HG03457 (cell line): ENCODE measurements around the gene ADGRL2.

ENCODE experiments used
- ATAC-seq: cut with Tn5 transposase; IDR thresholded peaks from one replicate; pipeline ENCODE4 v1.9.1; 2021; ENCODE audit warnings: moderate number of reproducible peaks; ENCODE audit not compliant: unreplicated experiment

The ADGRL2 gene

GRCh38 chr1:81805537-81806431 is 5.0 kb downstream of the ADGRL2 start:
- ATAC-seq = no peak

GRCh38 chr1:81806432-81806770 is 5.7 kb downstream of the ADGRL2 start:
- ATAC-seq = no peak

- no peak for ATAC-seq
Measured at GRCh38 chr1:81808760-81809159, 8.0 kb downstream of the ADGRL2 start.

- ATAC-seq = no peak
Measured at GRCh38 chr1:81809808-81810207, 9.1 kb downstream of the ADGRL2 start.

DNA sequence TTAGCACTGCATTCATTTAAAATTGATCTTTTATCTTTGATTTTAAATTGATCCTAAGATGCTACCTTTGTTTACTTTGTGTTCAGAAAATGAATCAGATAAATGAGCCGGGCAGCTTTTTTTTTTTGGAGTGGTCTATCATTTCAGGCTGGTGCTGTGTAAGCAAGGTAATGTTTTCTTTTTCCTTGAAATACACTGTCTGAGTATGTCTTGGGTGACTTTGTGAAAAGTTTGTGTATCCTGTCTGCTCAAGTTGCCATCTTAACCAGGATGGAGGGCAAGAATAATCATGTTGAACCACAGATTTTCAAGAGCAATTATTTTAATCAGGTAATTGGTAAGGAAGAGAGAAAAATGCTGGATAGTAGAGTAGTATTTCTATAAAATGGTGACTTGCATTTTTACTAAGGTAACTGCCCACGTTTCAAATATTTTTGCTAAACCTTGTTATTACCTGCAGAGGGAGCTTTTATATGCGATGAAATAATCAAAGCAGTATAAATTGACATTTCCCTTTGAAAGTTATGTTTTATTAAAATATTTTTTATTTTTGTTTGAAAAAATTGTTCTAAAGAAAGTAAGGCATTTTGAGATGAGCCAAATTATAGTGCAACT is 11.1 kb downstream of the ADGRL2 start:
- ATAC-seq = no peak

DNA sequence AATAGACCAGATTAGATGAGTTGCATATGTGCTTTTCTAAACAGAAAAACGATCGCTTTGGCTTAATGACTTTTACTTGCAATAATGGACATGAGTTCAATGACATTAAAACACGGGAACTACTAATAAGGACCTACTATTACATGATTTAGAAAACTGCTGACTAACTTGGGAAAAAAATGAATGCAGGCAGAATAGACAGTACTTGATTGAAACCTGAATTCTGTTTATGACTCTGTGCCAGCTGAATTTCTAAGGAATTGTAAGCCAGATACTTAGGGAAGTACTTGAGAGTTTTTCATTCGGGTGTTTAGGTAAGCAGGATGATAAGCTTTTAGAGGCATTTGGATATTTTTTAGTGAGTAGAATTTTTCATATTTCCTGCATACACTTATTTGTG is 12.0 kb downstream of the ADGRL2 start:
- ATAC-seq = no peak

DNA sequence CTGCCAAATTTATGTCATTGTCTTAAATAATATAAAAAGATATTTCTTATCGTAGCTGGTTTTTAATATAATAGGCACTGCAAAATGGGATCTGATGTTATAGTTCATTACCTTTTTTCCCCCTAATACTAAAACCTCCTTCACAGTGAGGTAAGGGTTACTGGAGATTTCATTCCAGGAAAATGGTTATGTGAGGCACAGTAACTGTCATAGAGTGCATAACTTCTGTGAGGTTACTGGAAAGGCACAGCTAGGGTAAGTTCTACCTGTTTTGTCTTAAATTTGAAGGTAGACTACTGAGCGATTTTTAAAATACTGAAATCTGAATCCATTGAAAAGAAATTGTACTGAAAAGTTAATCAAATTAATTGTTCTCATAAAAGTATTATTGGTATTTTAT is 13.0 kb downstream of the ADGRL2 start:
- no peak for ATAC-seq

DNA sequence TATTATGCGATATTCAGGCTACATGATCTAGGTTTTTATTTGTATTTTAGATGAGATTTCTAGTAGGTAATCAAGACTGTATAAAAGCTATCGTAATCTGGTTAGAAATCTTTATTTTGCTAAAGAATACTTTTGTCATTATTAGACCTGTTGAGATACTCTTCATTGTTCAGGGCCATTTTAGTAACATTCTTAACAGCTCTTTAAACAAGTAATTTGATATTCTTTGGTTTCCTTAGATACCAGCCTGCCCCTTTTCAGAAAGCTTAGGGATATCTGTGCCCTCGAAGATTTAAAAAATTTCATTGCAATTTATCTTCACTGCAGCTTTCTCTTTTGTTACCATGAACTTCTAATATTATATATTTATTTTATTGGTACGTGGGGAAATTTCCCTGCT is 18.9 kb downstream of the ADGRL2 start:
- ATAC-seq = no peak

GRCh38 chr1:81820765-81821164 is 20.0 kb downstream of the ADGRL2 start:
- no peak for ATAC-seq

GRCh38 chr1:81823082-81823481 is 22.3 kb downstream of the ADGRL2 start:
- no peak for ATAC-seq

- ATAC-seq = no peak
Measured at GRCh38 chr1:81824759-81825158, 24.0 kb downstream of the ADGRL2 start.

DNA sequence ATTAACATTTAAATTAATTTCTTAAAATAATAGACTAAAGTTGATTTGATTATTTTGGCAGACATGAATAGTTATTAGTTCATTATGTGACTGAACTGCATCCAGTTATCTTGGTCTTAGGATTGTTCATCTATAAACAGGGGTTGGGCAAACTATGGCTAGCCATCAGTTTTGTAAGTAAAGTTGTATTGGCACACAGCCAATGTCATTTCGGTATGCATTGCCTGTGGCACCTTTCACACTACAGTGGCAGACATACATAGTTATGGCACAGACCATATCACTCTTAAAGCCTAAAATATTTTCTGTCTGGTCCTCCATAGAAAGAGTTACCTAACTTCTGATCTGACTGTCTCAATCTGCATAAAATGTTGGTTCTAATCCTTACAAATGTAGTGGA is 27.2 kb downstream of the ADGRL2 start:
- ATAC-seq = no peak

DNA sequence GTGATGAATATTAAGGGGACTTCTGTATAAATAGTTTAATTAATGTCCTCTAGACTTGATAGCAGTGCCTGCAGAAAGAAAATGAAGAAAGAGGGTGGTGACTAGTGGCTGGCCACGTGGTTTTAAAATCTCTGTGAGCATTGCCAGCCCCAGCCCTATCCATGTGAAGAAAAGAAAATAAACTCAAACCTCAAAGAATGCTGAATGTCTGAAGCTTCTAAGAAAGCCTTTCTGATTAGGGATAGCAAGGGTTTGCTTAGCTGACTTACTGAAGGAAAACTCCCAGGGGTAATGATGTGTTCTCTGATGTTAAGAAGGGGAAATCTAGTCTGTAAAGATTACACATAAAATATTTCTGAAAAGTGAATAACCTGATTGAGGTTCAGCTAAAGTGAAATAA is 31.8 kb downstream of the ADGRL2 start:
- ATAC-seq = no peak

DNA sequence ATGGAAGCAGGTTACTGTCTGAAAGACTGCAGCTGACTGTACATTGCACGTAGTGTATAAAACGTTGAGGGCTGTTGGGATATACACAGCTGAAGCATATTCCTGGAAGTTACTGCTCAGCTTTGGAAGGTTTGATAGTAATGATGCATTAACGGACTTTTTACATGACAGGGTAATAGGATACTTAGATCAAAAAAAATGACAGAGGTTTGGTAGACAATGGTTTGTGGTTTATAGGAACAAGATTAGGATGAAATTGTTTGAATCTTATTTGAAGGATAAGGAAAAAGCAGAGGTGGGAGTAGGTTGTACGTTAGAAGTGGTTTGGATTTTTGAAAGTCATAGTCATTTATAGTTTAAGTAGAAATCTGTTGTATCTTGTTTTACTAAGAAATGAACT is 33.0 kb downstream of the ADGRL2 start:
- ATAC-seq = no peak

- no peak for ATAC-seq
Measured at GRCh38 chr1:81834268-81834667, 33.5 kb downstream of the ADGRL2 start.

DNA sequence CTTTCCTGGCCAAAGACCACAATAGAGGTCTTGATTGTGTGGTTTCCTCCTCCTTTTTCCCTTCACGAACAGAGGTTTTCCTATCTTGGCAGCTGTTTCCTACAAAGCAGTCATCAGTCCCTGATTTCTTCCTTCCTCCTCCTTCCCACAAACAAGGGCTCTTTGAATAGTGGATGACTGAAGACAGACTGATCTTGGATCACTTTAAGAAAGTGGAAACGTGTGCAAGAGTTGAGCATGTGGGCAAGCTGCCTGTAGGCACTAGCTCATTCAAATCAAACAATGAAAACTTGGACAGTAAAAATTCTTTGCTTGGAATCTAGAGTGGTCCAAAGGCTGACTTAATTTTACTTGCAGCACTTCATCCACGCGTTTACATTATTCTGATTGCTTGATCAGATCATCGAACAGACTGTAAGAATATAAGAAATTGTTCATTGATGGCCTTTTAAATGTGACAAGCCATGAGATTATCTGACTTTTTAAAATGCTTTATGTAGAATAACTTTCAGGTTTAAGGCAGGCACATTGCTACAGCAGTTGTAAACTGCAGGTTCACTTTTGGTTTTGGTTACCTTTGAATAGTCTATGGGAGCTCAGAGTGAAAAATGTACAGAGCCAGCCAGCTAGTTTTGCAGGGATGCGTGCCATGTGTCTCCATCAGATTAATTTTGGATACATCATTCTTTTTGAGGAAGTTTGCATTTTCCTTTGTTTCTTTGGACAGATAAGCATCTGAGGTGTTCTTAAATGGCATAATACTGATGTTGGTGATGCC is 34.4 kb downstream of the ADGRL2 start:
- no peak for ATAC-seq

- ATAC-seq = no peak
Measured at GRCh38 chr1:81836007-81836626, 35.4 kb downstream of the ADGRL2 start.

DNA sequence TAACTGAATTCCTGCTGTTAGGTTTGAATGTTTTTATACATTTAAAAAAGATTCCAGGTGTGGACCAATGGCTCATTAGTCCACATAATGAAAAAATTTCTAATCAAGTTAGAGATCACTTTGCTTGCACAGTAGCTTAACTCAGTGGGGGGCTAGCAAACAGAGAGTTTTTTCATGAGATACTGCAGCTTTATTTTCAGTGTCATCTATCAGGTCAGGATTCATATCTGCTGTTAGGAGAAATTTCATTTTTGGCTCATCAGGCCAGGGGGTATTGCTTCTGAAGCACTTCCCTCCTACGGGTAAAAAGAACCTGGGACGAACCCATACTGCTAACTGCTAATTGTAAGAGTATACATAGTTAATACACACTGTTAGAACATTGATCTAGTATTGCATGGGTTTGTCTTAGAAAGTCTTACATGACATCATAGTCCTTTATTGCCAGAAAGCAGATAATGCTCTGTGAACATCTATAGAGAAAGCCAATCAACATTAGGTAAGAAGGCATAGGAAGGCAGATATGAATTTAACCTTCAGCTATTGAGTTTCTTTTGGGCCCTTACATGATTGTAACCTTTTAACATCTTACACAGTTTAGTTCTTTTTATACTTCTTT is 38.0 kb downstream of the ADGRL2 start:
- ATAC-seq = no peak

DNA sequence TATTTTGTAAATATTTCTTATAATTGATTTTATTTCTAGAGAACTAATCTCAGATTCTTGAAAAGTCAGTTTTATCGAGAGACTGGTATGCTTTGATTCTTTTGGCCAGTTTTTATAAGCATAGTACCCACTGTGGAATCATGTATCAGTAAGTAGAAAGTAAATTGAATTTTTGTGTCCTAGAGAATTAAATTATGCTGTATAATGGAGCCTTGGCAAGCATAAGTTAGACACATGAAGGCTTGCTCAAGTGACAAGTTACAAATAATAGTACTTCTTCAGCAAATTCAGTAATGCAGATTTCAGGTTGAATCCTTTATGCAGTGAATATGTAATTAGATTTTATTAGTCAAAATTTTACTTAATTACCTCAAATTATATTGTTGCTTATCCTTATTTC is 40.1 kb downstream of the ADGRL2 start:
- ATAC-seq = no peak

DNA sequence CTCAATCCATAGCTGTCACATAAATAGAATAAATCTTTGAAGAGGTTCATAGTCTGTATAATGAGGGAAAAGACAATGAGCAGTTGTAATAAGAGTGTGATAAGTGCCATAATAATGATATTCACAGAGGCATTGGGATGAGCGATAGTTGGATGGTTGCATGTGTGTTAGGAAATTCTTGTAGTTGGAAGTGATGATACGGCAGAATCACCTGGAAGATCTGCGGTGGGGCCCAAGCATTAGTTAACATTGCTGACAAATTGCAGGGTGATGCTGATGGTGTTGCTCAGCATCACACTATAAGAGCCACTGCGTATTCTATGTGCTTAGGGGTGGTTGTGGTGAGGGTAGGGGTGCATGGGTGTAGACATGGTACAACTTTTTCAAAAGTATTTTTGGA is 41.1 kb downstream of the ADGRL2 start:
- no peak for ATAC-seq

DNA sequence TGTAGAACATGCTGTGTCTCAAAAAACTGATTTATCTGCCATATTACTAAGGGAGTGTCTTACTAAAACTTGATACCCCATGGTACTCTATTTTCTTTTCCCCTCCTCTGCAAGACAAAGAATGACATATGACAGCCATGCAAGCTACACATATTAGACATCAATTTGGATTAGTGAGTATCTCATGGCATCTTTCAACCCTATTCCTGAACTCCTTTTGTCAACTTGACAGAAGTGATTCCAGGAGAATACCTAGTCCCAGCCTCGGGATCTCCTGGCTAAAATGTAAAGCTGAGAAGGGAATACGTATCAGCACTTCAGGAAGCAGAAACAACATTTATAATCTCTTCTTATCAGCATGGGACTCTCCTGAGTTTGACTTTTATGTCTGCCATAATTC is 43.7 kb downstream of the ADGRL2 start:
- no peak for ATAC-seq
